Hippocampal formation (tissue), 2 donors: Measurements from ENCODE around the gene AGPAT3.
A peak's percentile ranks its signal among the peaks of the same experiment; 100 is the strongest.
"Not testable (repeated sequence)": the region's sequence is repeated elsewhere in the genome, so short reads cannot be mapped to it uniquely, and the experiment has no call there.

Experiments
- DNase-seq, 2 donors: peaks; one replicate each; lab custom pipeline; 2025; lab: John Stamatoyannopoulos, UW

Gene AGPAT3

GRCh38 chr21:43864962-43865539 lies at the start of gene AGPAT3:
TSS of gene AGPAT3 (plus strand) at chr21:43865223. CDS start at chr21:43959682, 94,459 bp downstream.
- no peak for DNase-seq

DNA sequence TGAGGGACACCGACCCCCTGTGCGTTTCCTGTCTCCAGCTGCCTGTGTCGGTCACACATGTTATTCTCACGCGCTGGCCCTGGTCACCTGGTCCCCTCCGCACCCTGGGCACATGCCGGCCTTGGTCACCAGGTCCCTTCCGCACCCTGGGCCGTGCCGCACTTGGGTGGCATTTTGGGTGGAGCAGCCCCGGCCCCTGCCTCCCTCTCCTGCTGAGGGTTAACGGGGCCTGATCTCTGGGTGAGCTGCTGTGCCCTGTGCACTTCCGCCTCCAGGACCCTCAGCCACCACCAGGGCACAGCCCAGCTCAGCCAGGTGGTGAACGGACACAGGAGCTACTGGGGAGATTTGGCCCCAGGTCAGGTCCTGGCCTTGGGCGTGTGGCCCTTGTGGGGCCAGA lies 49.0 kb upstream of the AGPAT3 start:
- DNase-seq = no peak

- no peak for DNase-seq
These were observed 48.4 kb upstream of the AGPAT3 start for GRCh38 chr21:43816611-43817071.

DNA sequence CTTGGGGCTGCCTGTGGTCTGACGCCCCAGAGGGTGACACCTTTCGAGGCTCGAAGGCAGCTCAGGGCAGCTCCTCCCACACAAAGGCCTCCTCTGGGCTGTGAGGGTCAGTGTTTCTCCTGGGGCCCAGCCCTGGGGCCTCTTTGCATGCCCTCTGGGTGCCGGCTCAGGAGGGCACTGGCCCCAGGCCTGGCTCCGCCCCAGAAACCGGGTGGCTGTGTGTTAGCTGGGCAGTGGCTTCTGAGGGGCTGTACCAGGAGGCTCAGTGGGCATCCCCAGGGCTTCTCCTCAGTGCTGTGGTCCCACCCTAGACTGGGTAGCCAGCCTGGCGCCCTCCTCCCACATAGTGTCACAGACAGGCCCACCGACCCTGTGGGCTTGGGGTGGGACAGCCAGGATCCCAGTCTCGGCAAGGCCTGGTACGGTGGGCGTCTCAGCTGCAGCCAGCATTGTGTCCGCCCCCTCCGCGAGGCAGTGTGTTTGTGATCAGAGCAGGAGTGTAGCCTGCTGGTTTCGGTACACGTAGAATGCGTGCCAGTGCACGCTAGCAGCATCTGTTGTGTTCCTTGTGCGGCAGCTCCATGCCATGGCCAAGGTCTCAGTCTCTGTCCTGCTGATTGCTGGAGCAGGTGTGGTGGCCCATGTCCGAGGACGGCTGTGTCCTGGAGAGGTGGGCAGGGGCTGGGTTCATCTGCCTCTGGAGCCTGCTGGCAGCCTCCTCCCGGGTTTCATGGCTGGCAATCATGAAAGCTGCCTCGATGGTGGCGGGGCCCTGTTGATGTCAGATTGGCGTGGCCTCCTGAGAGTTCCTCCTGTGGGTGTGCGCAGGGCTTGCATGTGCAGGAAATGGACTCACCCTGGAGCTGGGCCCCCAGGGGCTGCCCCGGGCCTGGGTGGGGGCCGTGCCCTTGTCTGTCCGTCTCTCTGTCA lies 47.6 kb upstream of the AGPAT3 start:
- no peak for DNase-seq

DNA sequence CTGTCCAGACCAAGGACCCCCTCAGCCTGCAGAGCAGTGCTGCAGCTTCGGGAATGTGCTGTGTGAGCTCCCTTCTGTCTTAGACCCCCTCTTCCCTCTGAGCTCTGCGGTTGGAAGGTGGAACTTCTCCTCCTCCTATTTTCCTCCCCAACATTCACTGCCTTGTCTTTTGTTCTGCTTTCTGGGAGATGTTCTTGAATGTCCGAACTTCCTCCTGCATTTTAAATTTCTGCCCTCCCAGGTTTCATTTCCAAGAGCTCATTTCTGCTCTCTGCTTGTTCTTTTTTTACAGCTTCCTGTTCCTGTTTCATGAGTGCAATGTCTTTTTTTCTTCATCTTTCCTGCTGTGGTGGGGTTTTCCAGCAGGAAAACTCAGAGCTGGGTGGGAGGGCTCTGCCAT lies 46.3 kb upstream of the AGPAT3 start:
- DNase-seq = peak in 1 of 2 donors; percentile 22

- no peak for DNase-seq
These were observed 45.3 kb upstream of the AGPAT3 start for GRCh38 chr21:43819511-43820405.

DNA sequence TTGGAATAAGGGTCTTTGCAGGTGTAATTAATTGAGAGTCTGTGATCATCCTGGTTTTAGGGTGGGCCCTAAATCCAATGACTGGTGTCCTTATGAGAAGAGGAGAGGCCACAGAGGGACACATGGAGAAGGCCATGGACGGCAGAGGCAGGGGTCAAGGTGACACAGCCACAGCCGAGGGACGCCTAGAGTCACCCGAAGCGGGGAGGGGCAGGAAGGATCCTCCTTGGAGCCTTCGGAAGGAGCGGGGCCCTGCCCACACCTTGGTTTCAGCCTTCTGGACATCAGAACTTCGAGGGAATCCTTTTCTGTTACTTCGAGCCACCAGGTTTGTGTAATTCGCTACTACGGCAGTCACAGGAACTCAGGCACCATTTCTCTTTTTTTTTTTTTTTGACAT lies 44.6 kb upstream of the AGPAT3 start:
- DNase-seq = no peak

- DNase-seq = not testable (repeated sequence)
These were observed 42.9 kb upstream of the AGPAT3 start for GRCh38 chr21:43822166-43822565.

GRCh38 chr21:43822741-43823140 lies 42.3 kb upstream of the AGPAT3 start:
- DNase-seq = not testable (repeated sequence)

DNA sequence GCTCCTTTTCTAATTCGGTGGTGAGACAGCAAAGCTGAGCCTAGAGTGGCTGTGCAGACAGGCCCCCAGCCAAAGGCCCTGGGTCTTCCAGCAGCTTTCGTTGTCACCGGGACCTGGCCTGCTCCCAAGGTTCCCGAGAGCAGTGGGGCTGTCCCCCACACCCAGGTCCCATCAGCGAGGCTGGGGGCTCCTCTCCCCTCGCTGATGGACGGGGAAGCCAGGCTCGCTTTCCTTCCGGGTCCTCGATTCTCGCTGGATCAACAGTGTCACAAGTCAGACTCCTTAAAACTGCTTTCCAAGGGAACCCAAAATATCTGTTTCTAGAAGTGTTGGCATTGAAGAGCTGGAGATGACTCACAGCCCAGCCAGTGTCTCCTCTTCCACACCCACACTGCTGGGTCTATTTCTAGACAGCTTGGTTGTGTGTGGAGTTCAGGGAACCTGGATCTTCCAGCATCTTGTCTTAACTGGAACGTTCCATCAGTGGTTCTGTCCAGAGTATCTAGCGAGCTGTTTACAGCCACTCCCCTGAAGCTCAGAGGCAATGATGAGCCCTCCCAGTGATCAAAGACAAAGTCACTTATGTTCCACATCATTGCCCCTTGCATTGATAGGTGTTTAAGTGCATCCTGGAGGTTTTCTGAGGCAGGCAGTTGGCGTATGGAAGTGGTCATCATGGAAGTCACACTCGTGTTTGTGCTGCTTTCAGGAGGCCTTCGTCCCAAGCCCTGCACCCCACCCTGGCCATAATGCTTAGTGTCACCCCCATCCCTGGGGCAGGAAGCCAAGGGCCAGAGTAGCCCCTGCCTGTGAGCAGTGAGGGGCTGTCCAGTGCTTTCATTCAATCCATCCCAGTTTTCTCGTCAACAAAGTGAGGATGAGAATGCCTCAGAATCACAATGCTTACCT lies 40.4 kb upstream of the AGPAT3 start:
- peak in 1 of 2 donors; percentile 34 for DNase-seq

DNA sequence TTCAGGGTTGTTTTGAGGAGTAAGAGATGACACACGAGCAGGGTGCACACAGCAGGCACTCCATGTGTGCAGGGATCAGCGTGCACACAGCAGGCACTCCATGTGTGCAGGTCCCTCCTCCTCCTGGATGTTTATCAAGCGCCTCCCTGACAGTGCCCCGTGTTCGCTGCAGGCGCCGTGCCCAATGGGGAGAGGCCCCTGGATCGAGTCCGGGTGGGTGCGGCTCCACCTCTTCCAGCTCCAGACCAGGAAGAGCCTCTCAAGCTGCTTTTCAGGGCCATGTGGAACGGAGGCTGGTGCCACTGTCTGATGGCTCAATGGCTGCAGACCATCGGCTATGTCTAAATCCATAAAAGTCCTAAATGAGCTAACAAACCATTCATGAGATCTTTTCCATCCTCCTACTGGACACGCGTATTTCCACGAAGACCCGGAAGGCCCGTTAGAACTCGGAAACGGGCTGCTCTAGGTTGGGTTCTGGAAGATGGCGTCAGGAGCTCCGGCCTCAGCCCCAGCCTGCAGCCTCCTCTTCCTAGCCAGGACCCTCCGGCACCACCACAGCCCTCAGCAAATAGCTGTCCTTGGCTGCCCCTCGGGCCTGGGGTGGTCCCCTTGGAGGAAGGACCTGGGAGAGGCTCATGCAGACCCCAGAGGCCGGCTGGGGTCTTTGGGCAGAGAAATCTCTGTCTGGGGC lies 39.6 kb upstream of the AGPAT3 start:
- DNase-seq = no peak

- DNase-seq = no peak
These were observed 38.9 kb upstream of the AGPAT3 start for GRCh38 chr21:43825936-43826622.

DNA sequence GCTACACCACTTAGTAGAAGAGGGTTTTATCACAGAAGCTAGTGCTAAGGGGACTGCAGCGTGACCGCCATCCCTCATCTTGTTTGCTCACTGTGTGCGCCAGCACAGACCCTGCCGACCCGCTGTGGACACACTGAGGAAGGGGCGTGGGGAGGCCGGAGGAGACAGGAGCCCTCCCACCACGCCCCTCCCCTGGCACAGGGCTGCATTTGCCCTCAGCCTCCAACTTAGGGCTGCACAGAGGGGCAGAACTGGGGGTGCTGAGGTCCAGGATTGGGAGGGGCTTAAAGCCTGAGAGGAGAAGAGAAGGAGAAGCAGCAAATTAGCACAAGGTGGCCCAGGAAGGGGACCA lies 38.4 kb upstream of the AGPAT3 start:
- no peak for DNase-seq

- DNase-seq = no peak
These were observed 37.9 kb upstream of the AGPAT3 start for GRCh38 chr21:43827015-43827611.

DNA sequence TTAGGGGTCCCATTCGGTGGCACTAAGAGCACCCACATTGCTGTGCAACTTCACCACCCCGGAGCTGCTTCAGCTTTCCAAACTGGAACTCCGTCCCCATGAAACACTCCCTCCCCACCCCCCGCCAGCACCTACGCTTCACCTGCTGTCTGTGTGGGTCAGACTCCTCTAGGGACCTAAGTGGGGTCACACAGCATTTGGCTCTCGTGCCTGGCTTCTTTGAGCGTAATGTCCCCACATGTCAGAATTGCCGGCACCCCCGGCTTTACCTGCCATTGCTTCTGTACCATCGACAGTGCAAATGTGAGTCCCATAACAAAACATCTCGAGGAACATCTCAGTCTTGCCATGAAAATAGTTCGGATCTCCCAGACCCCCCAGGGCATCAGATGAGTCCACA lies 35.9 kb upstream of the AGPAT3 start:
- no peak for DNase-seq

DNA sequence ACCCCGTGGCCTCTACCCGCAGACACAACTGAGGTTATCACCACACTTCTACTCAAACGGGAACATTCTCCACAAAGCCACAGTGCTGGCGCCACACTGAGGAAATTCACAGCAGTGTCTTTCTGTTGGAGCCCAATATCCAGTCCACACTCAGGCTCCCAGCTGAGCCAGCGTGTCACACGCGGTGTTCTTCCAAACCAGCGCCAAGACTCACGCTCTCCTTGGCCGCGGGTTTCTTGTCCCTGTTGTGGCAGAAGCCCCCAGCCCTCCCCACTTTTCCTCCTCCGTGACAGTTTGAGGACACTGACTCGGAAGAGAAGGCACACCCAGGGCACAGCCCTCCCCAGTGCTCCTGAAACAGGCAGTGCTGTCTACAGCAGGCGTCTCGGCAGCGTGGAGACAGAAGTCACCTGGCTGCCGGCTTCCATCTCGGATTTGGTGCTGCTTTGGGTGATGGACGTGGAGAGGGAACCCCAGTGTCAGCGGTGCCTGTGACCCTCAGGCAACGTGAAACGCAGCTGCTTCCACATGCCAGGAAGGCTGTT lies 35.4 kb upstream of the AGPAT3 start:
- DNase-seq = no peak

DNA sequence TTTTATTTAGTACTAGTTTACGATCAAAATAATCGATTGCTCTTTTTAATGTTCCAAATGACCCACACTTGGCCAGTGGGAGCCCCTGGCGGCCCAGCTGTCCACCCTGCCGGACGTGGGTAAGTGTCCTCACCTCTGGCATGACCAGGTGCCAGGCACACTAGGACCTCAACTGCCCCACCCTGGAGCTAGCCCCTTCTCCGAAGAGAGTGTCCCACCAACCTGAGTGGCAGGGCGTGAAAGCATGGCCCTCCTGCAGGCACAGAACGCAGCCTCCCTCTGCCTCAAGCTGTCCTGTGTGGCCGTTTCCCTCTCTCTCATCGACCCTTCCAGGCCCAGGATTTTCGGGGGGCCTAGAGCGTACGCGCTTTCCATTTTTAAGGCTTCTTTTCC lies 32.9 kb upstream of the AGPAT3 start:
- DNase-seq = no peak

DNA sequence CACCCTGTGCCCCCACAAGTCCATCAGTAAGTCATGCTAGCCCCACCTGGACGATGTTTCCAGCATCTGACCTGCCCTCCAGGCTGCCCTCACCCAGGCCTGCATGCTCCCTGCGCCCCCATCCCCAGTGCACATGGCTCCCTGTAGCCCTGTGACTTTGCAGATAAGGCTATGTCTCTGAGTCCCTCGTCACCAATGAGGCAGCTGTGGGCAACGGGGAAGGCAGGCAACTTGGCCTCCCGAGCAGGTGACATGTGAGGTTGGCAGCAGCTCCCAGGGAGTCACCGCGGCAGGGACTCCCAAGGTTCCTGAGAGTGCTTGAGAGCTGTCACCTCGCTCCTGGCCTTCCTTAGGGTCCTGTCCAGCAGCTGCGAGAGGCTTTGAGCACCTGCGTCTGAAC lies 32.4 kb upstream of the AGPAT3 start:
- no peak for DNase-seq

GRCh38 chr21:43834146-43834905 lies 30.7 kb upstream of the AGPAT3 start:
- DNase-seq = no peak
